Measurements from ENCODE around the gene PARD3.

GRCh38 chr10:34408956-34409355 lies 406.1 kb downstream of the PARD3 start:
- no peak for TF ChIP-seq CTCF (conservative IDR thresholded peaks at IDR 0.05 in 1 of 2, IDR thresholded peaks at IDR 0.05 in 1 of 2; ENCODE audit: low read depth in 1 of 2, low read length in 2 of 2)
- no peak for TF ChIP-seq EZH2 (IDR thresholded peaks at IDR 0.05; ENCODE audit: low read length, missing control alignments)

Measured in fibroblast of lung (primary cell).